Left lung (tissue), 10 donors: ENCODE measurements around the gene CMBL. TPM values are rescaled to one million over a fixed set of nuclear protein-coding genes. Genes with fewer than 3 reads are reported as not detected.
A peak's percentile ranks its signal among the peaks of the same experiment; 100 is the strongest.
"Not testable (repeated sequence)": the region's sequence is repeated elsewhere in the genome, so short reads cannot be mapped to it uniquely, and the experiment has no call there.

Source experiments
- ATAC-seq: fragments of 200-7000 bp; cut with Tn5 transposase; one replicate; pipeline ENCODE4 v1.9.1; 2020; ENCODE audit warnings: moderate library complexity
- DNase-seq, 4 donors: peaks; one replicate each; pipeline ENCODE4 v3.0.0-alpha.2; 2013 to 2020
- H3K27ac ChIP-seq, 2 donors: fragments of 200-600 bp; sonication (generic) in 1 of 2; one replicate each; pipeline versions ENCODE4 v1.5.0 to v1.8.0; 2020 to 2021
- H3K27me3 ChIP-seq, 2 donors: fragments of 200-600 bp; sonication (generic) in 1 of 2; one replicate each; pipeline versions ENCODE4 v1.5.0 to v1.8.0; 2020 to 2021
- H3K36me3 ChIP-seq, 2 donors: fragments of 200-600 bp; sonication (generic) in 1 of 2; one replicate each; pipeline versions ENCODE4 v1.5.0 to v1.8.0; 2020 to 2021
- H3K4me1 ChIP-seq, 2 donors: fragments of 200-600 bp; one replicate each; pipeline ENCODE4 v1.8.0; 2021
- H3K4me3 ChIP-seq, 2 donors: fragments of 200-600 bp; sonication (generic) in 1 of 2; one replicate each; pipeline versions ENCODE4 v1.5.0 to v1.8.0; 2020 to 2021; ENCODE audit warnings: mild to moderate bottlenecking in 1 of 2
- H3K9me3 ChIP-seq, 2 donors: fragments of 200-600 bp; sonication (generic) in 1 of 2; one replicate each; pipeline versions ENCODE4 v1.5.0 to v1.8.0; 2020 to 2021
- CTCF ChIP-seq, 2 donors: fragments of 200-600 bp; sonication (generic) in 1 of 2; IDR thresholded peaks; one replicate each; pipeline versions ENCODE4 v1.5.0 to v1.8.0; 2021; ENCODE audit warnings: antibody characterized with exemption in 2 of 2
- intact Hi-C, 2 donors: fragments of 100-400 bp; cut with DNase I; formaldehyde crosslinking; loops; one replicate each; pipeline versions ENCODE4 v1.11.2 to v1.14.2; 2022
- polyA plus RNA-seq, 6 donors: library from polyadenylated mRNA; unstranded; fragments of 120-200 nt; gene quantifications; one replicate each; pipeline ENCODE4 v1.2.1, GENCODE V29; 2013; ENCODE audit not compliant: insufficient read length in 6 of 6
- total RNA-seq, 2 donors: library from RNA; stranded (reverse); fragmentation: NEBNext Ultra II Directional; extraction: Animal tissue kit (Norgen Biotek cat#: 25700); gene quantifications; one replicate each; pipeline ENCODE4 v1.2.1, GENCODE V29; 2021
- donor health status: DM: no; HTN: yes; CAD: no.
- donor health status: DM: no; HTN: no; CAD: no.

CMBL gene
- total and polyA plus RNA-seq, 8 donors = 17.3 to 26.9 (median 22.5) TPM

- intact Hi-C loops = no loop called here
Observed at GRCh38 chr5:10249948-10250805, 57.5 kb downstream of the CMBL start, which contains the start of gene CCT5. CCT5 (plus strand) TSS chr5:10250280; CDS start chr5:10250341, 61 bp downstream.

GRCh38 chr5:10248378-10249260 is 59.1 kb downstream of the CMBL start:
- no peak for ATAC-seq
- TF ChIP-seq CTCF (IDR thresholded peaks at IDR 0.05) = no peak
- intact Hi-C loops = no loop called here
- Histone ChIP-seq H3K27ac (peak overlapping the region; percentile 96 to 98), H3K9me3 (no peaks in the 10 kb centered on the region), H3K4me3 (peak overlapping the region; percentile 83 to 92), H3K36me3 (peaks cover 0 to 3% of the 10 kb centered on the region in 2 donors), H3K27me3 (no peaks in the 10 kb centered on the region), H3K4me1 (peaks cover 18 to 39% of the 10 kb centered on the region in 2 donors)
- DNase-seq = no peak

More at GRCh38 chr5:10249948-10250805, 57.5 kb downstream of the CMBL start, which contains the start of gene CCT5:
- peak; percentile 90 for ATAC-seq
- H3K36me3 ChIP-seq = peaks cover 0 to 17% of the 10 kb centered on the region in 2 donors
- TF ChIP-seq CTCF (IDR thresholded peaks at IDR 0.05) = peak in 1 of 2 donors; percentile 27
- H3K4me3 ChIP-seq = peak within 1 kb of the TSS; percentile 83 to 92
- peak; percentile 94 to 98 (median 96) for DNase-seq
- H3K4me1 ChIP-seq = peaks cover 18 to 42% of the 10 kb centered on the region in 2 donors
- H3K27me3 ChIP-seq = no peaks in the 10 kb centered on the region
- peak within 1 kb of the TSS; percentile 96 to 98 for H3K27ac ChIP-seq
- no peaks in the 10 kb centered on the region for H3K9me3 ChIP-seq

- peaks cover 18 to 25% of the 10 kb centered on the region in 2 donors for H3K4me1 ChIP-seq
- H3K27ac ChIP-seq, H3K27me3 ChIP-seq, H3K36me3 ChIP-seq, intact Hi-C loops, H3K4me3 ChIP-seq, DNase-seq, H3K9me3 ChIP-seq, ATAC-seq: not testable (repeated sequence)
Observed at GRCh38 chr5:10247217-10247616, 60.5 kb downstream of the CMBL start.

- no peak overlapping the region for H3K27ac ChIP-seq
- intact Hi-C loops = no loop called here
- ATAC-seq (no peak), DNase-seq (no peak)
- no peaks in the 10 kb centered on the region for H3K36me3 ChIP-seq
- TF ChIP-seq CTCF (IDR thresholded peaks at IDR 0.05) = no peak
- no peak overlapping the region for H3K4me3 ChIP-seq
- no peaks in the 10 kb centered on the region for H3K9me3 ChIP-seq
- peaks cover 14 to 20% of the 10 kb centered on the region in 2 donors for H3K4me1 ChIP-seq
- H3K27me3 ChIP-seq = no peaks in the 10 kb centered on the region
Observed at GRCh38 chr5:10246761-10247160, 60.9 kb downstream of the CMBL start.

- no peaks in the 10 kb centered on the region for H3K36me3 ChIP-seq
- DNase-seq (no peak), ATAC-seq (no peak)
- intact Hi-C loops = no loop called here
- no peaks in the 10 kb centered on the region for H3K9me3 ChIP-seq
- peaks cover 6 to 12% of the 10 kb centered on the region in 2 donors for H3K4me1 ChIP-seq
- no peak overlapping the region for H3K4me3 ChIP-seq
- no peak for TF ChIP-seq CTCF (IDR thresholded peaks at IDR 0.05)
- no peaks in the 10 kb centered on the region for H3K27me3 ChIP-seq
- no peak overlapping the region for H3K27ac ChIP-seq
Observed at GRCh38 chr5:10244342-10244944, 63.3 kb downstream of the CMBL start.
